HG03064 (cell line): ENCODE results near the gene KRTAP6-2.

Experiments used
- ATAC-seq: cut with Tn5 transposase; IDR thresholded peaks from one replicate; pipeline ENCODE4 v1.9.1; 2021; ENCODE audit warnings: low read depth; ENCODE audit not compliant: unreplicated experiment

The KRTAP6-2 gene

GRCh38 chr21:30598802-30599201 lies at the start of gene KRTAP6-2:
TSS of gene KRTAP6-2 (minus strand) at chr21:30598902. CDS start at chr21:30598874, 28 bp downstream.
- no peak for ATAC-seq

DNA sequence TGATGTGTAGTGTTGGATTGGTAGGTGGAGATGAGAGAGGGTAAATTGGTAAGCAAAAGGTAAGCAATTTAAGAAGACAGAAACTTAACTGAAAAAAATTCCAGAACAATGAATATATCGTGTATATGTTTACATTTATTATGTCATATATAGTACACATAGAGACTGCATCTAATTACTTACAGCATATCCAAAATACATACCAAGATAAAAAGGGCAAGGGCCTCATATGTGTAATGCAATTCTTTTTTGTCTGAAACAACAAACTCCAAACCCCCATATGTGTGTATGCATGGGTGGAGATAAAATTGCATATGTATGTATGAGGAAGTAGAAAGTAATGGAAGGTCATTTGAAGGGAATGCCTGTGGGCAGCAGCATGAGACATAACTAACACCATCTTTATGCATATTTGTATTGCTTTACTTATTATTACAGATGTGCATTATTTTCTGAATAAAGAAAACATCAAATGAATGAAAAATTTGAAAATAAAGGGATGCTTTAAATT lies 48.3 kb upstream of the KRTAP6-2 start:
- ATAC-seq, result no peak

DNA sequence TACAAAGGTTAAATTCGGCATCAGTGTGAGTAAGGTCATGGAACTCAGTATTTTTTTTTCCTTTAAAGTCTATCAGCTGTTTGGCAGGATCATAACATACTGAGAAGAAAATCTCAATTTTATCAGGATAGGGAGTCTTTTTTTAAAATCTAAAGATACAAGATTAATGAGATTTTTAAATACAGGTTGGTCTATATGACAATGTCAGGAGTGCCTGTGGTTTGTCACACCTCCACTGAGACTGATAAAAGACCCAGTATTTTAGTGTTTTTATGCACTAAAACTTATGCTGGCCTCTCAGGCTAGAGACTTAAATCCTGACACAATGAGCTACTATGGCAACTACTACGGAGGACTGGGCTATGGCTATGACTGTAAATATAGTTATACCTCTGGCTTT lies 43.9 kb upstream of the KRTAP6-2 start, which contains the start of gene KRTAP20-3:
KRTAP20-3 (plus strand) TSS at position 301 of the 400 bp plus-strand sequence.
- ATAC-seq, result no peak

GRCh38 chr21:30638686-30639085 lies 40.0 kb upstream of the KRTAP6-2 start:
- ATAC-seq, result no peak

GRCh38 chr21:30634906-30635305 lies 36.2 kb upstream of the KRTAP6-2 start, which contains the start of gene KRTAP20-2:
TSS of gene KRTAP20-2 (plus strand) at chr21:30635206. CDS start at chr21:30635264, 58 bp downstream.
- ATAC-seq, result no peak

GRCh38 chr21:30629200-30629599 lies 30.5 kb upstream of the KRTAP6-2 start:
- ATAC-seq, result no peak

DNA sequence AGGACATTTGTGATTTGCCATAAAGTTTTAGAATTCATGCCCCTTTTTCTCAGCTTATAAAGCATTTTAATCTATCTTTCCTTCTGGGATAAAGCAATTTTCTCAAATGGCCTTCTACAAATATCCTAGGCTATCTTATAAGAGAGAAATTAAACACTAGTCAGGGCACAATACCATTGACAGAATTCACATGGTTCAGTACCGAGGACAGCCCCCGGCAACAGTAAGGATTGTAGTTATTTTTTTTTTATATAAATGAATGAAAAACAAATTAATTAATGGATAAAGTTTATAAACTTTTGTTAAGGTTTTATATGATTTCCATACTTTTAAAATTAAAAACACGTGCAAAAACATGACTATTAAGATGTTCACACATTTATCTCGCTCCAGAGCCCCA lies 29.4 kb upstream of the KRTAP6-2 start:
- no peak for ATAC-seq

GRCh38 chr21:30625449-30626165 lies 26.9 kb upstream of the KRTAP6-2 start:
- no peak for ATAC-seq

- ATAC-seq, result no peak
These were observed 24.7 kb upstream of the KRTAP6-2 start for GRCh38 chr21:30623362-30623761.

DNA sequence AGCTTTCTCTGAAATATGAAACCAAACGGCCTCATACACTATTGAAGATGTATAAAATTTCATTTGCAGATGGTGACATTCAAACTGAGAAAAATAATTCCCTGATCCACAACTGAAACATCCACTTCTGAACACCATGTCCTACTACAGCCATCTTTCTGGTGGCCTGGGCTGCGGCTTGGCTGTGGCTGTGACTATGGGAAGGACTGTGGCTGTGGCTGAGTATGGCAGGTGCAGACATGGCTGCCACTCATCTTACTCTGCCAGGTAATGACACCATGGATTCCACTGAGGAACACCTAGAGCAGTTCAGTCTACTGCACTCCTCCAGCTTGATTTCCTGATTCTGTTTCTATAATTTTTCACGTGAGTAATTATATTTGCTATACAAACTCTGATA lies 21.8 kb upstream of the KRTAP6-2 start, which contains the start of gene KRTAP20-4:
KRTAP20-4 (plus strand) TSS at position 106 of the 400 bp plus-strand sequence.
- ATAC-seq, result no peak

DNA sequence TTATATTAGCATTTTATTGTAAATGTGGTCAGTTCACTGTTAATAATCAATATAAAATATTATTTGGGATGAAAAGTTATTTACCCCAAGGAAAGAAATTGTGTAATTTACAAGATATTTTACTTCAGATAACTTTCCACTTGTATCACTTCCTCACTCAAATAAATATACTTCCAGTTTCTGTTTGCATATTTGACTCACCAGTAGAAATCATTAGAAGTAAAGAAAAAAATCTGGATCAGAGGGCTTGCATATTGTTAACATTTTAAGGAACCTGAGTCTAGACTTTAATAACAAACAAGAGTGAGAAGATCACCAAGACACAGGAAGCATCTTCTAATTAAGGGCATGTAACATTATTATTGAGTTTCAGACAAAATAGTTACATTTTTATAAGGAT lies 21.4 kb upstream of the KRTAP6-2 start:
- ATAC-seq, result no peak

DNA sequence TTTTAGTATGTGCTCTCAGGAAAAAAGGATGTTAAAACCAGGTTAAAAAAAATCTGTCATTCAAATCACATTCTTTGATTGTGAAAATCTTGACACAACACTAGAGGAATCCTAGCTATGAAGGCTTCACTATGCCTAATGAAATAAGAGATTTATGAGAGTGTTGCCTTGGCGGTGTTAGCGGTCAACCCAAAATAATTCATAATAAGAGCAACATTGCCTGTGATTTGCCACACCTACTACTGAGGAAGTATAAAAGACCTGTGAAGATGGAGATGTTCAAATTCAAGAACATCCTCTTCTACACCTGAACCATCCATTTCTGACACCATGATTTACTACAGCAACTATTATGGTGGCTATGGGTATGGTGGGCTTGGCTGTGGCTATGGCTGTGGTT lies 17.4 kb upstream of the KRTAP6-2 start, which contains the start of gene KRTAP20-1:
KRTAP20-1 (plus strand) TSS at position 301 of the 400 bp plus-strand sequence; CDS start at position 331, 30 bp downstream.
- no peak for ATAC-seq

DNA sequence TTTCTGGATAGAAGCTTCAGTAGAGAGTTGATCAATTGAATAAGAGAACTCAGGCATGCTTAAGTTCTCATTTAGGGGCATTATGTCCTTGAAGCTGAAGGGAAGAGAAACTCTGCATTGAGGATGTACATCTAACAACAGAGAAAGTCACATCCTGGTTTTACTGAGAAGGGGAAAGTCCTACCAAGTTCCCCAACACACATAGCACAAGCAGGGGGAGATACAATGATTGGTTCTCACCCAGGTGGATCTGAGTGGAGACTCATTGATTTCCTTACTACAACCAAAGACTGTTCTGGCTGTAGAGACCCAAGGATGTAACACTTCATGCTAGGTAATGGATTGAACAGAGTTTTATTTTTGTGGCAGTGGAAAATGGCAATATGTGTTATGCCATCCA lies 16.5 kb upstream of the KRTAP6-2 start:
- ATAC-seq, result no peak

- ATAC-seq, result no peak
These were observed 15.1 kb upstream of the KRTAP6-2 start, which contains the start of gene KRTAP6-1 for GRCh38 chr21:30613836-30614235. TSS of gene KRTAP6-1 (minus strand) at chr21:30613930. CDS start at chr21:30613904, 26 bp downstream.

GRCh38 chr21:30612132-30612531 lies 13.4 kb upstream of the KRTAP6-2 start:
- no peak for ATAC-seq

GRCh38 chr21:30605968-30606367 lies 7.3 kb upstream of the KRTAP6-2 start:
- ATAC-seq, result no peak

DNA sequence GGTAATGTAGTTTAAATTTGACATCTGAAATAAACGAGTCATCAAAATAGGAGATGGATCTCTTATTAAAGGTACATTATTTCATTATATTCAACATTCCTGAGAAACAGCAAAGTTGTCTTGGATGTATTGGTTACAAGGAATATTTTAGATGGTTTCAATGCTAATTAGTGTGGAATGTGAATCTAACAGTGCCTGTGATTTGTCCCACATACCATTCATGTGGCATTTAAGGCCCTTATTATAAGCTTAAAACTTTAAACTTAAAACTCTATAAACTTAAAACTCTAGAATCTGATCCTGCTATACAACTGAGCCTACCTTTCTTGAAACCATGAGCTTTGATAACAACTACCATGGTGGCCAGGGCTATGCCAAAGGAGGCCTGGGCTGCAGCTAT lies 2.1 kb upstream of the KRTAP6-2 start, which contains the start of gene KRTAP22-1:
KRTAP22-1 (plus strand) TSS at position 301 of the 400 bp plus-strand sequence.
- ATAC-seq, result no peak

DNA sequence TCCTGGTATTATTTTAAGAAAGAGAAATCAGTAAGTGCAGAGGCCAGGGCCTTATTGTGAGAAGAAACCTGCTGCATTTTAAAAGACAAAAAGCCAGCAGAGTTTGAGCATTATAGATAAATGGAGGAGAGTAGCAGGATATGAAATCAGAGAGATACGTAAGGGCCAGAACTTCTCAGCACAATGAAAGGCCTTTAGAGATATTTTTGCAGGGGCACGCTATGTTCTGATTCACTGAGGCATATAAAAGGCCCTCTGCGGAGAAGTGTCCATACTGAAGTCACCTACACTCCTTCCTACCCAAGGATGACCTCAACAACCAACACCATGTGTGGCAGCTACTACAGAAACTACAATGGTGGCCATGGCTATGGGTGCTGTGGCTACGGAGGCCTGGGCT lies 6.6 kb downstream of the KRTAP6-2 start, which contains the start of gene KRTAP6-3:
KRTAP6-3 (plus strand) TSS at position 301 of the 400 bp plus-strand sequence; CDS start at position 307, 6 bp downstream.
- no peak for ATAC-seq

DNA sequence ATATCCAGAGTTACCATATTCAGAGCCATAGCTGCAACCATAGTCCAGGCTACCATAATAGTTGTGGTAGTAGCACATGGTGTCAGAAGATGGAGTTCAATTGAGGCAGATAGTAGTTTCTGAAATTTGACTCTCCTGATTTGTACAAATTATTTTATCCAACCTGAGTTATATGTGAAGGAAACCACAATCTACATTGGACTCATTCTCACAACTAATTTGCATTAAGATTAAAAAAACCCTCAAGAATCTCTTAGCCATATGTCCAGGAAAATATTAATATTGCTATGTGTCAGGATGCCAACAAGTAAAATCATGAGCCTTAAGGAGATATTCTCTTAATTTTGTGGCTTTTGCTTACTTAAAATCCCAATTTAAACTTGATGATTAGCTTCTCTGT lies 8.4 kb downstream of the KRTAP6-2 start, which contains the start of gene KRTAP22-2:
KRTAP22-2 (minus strand) TSS at position 101 of the 400 bp plus-strand sequence.
- ATAC-seq, result no peak

DNA sequence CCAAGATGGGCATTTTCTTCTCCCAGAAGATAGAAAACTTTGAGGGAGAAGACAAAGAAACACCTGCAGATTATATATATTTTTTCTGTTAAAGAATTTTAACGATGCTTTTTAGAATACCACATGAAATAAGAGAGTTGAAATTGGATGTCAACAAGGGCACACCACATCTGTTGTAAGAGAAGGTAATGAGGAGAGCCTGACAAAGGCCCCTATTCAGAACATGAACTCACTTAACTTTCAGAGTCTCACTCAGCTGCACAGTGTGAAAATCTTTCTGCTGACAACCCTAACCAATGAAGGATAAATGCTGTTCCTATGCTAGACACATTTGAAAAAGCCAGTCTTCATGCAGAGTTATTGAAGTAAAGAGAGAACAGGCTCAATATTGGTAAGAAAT lies 15.8 kb downstream of the KRTAP6-2 start:
- ATAC-seq, result no peak

DNA sequence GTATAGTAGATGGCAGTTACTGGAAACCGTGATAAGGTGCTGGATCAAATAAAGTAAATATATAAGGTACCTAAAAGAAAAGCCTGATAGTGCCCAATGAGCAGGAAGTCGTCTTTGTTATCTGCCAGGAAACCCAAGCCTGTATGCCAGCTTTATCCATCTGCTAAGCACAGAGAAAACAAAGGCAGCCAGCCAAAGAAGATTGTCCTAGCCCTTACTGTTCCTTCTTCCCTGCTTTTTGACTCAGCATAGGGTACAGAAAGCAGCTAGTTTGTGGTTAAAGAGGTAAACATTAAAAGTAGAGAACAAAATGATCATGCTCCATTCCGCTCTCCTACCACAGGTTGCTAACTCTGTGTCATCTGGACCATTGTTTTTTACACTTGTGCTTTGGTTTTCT lies 18.6 kb downstream of the KRTAP6-2 start:
- ATAC-seq, result no peak
